Right hindlimb (tissue), 1 donor: ENCODE results near the gene SLC29A2.

Experiments used
- DNase-seq: peaks from one replicate; pipeline ENCODE4 v3.0.0-alpha.2; 2018

The SLC29A2 gene

GRCh38 chr11:66315921-66316811, 55.4 kb downstream of the SLC29A2 start:
- no peak for DNase-seq

DNA sequence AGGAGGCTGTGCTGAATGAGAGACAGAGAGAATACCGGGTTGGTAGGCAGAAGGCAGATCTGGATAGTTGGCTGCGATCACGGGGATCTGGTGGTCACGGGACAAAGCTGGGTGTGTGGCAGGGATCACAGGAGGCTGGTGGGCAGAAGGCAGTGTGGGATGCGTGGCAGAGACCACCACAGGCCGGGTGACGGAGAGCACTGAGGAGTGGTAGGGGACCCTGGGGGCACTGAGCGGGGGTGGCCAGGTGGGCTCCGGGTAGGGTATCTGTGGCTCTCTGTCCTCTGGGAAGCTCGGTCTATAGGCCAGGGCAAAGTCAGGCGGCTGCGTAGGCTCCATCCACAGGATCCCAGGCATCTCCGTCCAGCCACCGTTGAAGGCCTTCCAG, 56.1 kb downstream of the SLC29A2 start:
- no peak for DNase-seq

DNA sequence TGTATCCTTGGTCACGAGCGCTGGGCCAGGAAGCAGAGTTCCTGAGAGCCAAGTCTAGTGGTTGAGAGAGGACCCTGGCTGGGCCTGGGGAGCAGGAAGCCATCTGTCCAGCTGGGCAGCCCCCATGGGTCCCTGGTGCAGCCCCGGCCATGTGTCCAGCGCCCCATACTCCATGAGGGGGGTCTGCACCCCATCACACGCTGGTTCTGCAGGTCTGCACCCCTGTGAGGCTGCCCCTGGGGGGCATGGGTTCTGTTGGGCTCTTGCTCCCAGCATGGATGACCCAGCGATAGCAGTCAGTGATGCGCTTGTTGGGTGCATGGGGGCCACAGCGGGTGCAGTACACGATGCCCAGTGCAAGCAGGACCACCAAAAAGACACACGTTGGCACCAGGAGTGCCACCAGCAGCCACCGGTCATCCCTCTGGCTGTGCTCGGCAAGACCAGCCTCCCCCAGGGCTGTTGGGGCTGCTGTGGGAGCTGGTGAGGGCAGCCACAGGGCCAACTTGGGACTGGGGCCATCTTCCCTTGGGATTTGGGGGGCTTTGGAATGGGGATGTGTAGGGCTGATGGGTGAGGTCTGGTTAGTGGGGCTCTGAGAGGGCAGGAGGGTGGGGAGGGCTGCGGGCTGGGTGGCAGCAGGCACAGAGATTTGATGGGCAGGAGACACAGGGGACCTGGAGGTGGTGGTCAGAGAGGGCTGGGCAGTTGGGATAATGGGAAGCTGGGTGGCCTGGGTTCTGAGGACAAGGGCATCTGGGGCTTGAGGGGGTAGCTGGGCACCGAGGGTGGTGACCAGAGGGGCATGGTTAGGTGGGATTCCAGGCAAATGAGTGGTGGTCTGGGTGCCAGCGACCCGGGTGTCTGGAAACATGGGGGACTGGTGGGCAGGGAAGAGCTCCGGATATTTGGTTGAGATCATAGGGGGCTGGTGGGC, 56.7 kb downstream of the SLC29A2 start:
- no peak for DNase-seq

GRCh38 chr11:66314186-66314501, 57.4 kb downstream of the SLC29A2 start:
- DNase-seq = no peak

- peak; percentile 90 for DNase-seq
Measured at GRCh38 chr11:66313321-66314185, 58.0 kb downstream of the SLC29A2 start.

GRCh38 chr11:66312549-66313320, 58.8 kb downstream of the SLC29A2 start:
- peak; percentile 99 for DNase-seq
